Breast epithelium (tissue), 4 donors: ENCODE results near the gene BICD1. TPM values are rescaled to one million over a fixed set of nuclear protein-coding genes. Genes with fewer than 3 reads are reported as not detected.

ENCODE experiments used
- DNase-seq, 2 donors: peaks; one replicate each; pipeline ENCODE4 v3.0.0-alpha.2; 2019; ENCODE audit warnings: low spot score in 2 of 2
- H3K27ac ChIP-seq, 2 donors: fragments of 200-600 bp; sonication (generic) in 1 of 2; one replicate each; pipeline ENCODE4 v1.5.1; 2016 to 2019; ENCODE audit warnings: mild to moderate bottlenecking in 1 of 2
- H3K27me3 ChIP-seq, 2 donors: fragments of 200-600 bp; sonication (generic) in 1 of 2; one replicate each; pipeline versions ENCODE4 v1.5.1 to v1.6.0; 2017 to 2019; ENCODE audit warnings: control low read depth in 1 of 2, mild to moderate bottlenecking in 1 of 2
- H3K36me3 ChIP-seq: fragments of 200-600 bp; one replicate; pipeline ENCODE4 v1.5.1; 2019
- H3K4me1 ChIP-seq, 2 donors: fragments of 200-600 bp; sonication (generic); one replicate each; pipeline ENCODE4 v1.5.1; 2016 to 2019; ENCODE audit warnings: control low read depth in 1 of 2
- H3K4me3 ChIP-seq, 3 donors: fragments of 200-600 bp; sonication (generic); 1 replicate in 2 of 3; 2 replicates in 1 of 3; pipeline ENCODE4 v1.5.1; 2016 to 2019; ENCODE audit warnings: mild to moderate bottlenecking in 3 of 3, moderate library complexity in 2 of 3
- H3K9me3 ChIP-seq, 2 donors: fragments of 200-600 bp; sonication (generic) in 1 of 2; one replicate each; pipeline ENCODE4 v1.5.1; 2016 to 2019; ENCODE audit warnings: control low read depth in 1 of 2
- POLR2A ChIP-seq: fragments of 450-650 bp; IDR thresholded peaks from one replicate; pipeline ENCODE4 v1.6.1; 2016; ENCODE audit warnings: antibody characterized with exemption, mild to moderate bottlenecking, moderate library complexity
- POLR2AphosphoS5 ChIP-seq, 3 donors: sonication (generic); formaldehyde crosslinking; IDR thresholded peaks; one replicate each; pipeline ENCODE4 v1.6.1; 2017; ENCODE audit warnings: antibody characterized with exemption in 3 of 3
- intact Hi-C: fragments of 100-400 bp; cut with DNase I; formaldehyde crosslinking; loops from one replicate; pipeline ENCODE4 v1.15.1; 2023; ENCODE audit warnings: low total_unique reads
- total RNA-seq, 3 donors: library from RNA; depleted of rRNA; stranded (reverse); fragments of >200 nt; gene quantifications; one replicate each; pipeline ENCODE4 v1.1.0, GENCODE V29; 2016
- TF ChIP-seq, protein P1 (sequence below), 3 donors: fragments of 450-650 bp; IDR thresholded peaks; one replicate each; pipeline ENCODE4 v1.5.1; 2016 to 2017; ENCODE audit warnings: antibody characterized with exemption in 3 of 3, mild to moderate bottlenecking in 3 of 3, moderate library complexity in 3 of 3

The BICD1 gene
- total RNA-seq, 3 donors from 2014 or later, result 7.2 to 31.5 (median 18.4) TPM

- Histone ChIP-seq H3K36me3 (no peaks in the 10 kb centered on the region), H3K4me1 (no peaks in the 10 kb centered on the region), H3K27ac (no peak overlapping the region), H3K4me3 (no peak overlapping the region), H3K27me3 (no peaks in the 10 kb centered on the region), H3K9me3 (no peaks in the 10 kb centered on the region)
- intact Hi-C loops, result no loop called here
- DNase-seq, result no peak
- TF ChIP-seq, protein P1, sequence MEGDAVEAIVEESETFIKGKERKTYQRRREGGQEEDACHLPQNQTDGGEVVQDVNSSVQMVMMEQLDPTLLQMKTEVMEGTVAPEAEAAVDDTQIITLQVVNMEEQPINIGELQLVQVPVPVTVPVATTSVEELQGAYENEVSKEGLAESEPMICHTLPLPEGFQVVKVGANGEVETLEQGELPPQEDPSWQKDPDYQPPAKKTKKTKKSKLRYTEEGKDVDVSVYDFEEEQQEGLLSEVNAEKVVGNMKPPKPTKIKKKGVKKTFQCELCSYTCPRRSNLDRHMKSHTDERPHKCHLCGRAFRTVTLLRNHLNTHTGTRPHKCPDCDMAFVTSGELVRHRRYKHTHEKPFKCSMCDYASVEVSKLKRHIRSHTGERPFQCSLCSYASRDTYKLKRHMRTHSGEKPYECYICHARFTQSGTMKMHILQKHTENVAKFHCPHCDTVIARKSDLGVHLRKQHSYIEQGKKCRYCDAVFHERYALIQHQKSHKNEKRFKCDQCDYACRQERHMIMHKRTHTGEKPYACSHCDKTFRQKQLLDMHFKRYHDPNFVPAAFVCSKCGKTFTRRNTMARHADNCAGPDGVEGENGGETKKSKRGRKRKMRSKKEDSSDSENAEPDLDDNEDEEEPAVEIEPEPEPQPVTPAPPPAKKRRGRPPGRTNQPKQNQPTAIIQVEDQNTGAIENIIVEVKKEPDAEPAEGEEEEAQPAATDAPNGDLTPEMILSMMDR (IDR thresholded peaks at IDR 0.05), result no peak
Observed at GRCh38 chr12:32069731-32070130, 36.9 kb upstream of the BICD1 start.

GRCh38 chr12:32070370-32070769 is 36.3 kb upstream of the BICD1 start:
- TF ChIP-seq, protein P1 (IDR thresholded peaks at IDR 0.05), result no peak
- TF ChIP-seq POLR2AphosphoS5 (IDR thresholded peaks at IDR 0.05), result no peak
- TF ChIP-seq POLR2A, result no peak
- H3K4me1 ChIP-seq, result no peaks in the 10 kb centered on the region
- no peak overlapping the region for H3K4me3 ChIP-seq
- intact Hi-C loops, result no loop called here
- no peak overlapping the region for H3K27ac ChIP-seq
- no peaks in the 10 kb centered on the region for H3K36me3 ChIP-seq
- no peaks in the 10 kb centered on the region for H3K27me3 ChIP-seq
- DNase-seq, result no peak
- H3K9me3 ChIP-seq, result no peaks in the 10 kb centered on the region

- H3K27ac ChIP-seq, result no peak overlapping the region
- no peaks in the 10 kb centered on the region for H3K36me3 ChIP-seq
- no peak for TF ChIP-seq POLR2A
- TF ChIP-seq, protein P1 (IDR thresholded peaks at IDR 0.05), result no peak
- no peak for TF ChIP-seq POLR2AphosphoS5 (IDR thresholded peaks at IDR 0.05)
- intact Hi-C loops, result no loop called here
- H3K9me3 ChIP-seq, result no peaks in the 10 kb centered on the region
- H3K27me3 ChIP-seq, result no peaks in the 10 kb centered on the region
- H3K4me1 ChIP-seq, result no peaks in the 10 kb centered on the region
- no peak overlapping the region for H3K4me3 ChIP-seq
- no peak for DNase-seq
Observed at GRCh38 chr12:32072102-32072501, 34.5 kb upstream of the BICD1 start.

- TF ChIP-seq, protein P1 (IDR thresholded peaks at IDR 0.05), result no peak
- TF ChIP-seq POLR2A, result no peak
- no peak for TF ChIP-seq POLR2AphosphoS5 (IDR thresholded peaks at IDR 0.05)
- no peaks in the 10 kb centered on the region for H3K4me1 ChIP-seq
- H3K4me3 ChIP-seq, result no peak overlapping the region
- H3K27me3 ChIP-seq, result no peaks in the 10 kb centered on the region
- no peaks in the 10 kb centered on the region for H3K36me3 ChIP-seq
- no peaks in the 10 kb centered on the region for H3K9me3 ChIP-seq
- intact Hi-C loops, result no loop called here
- no peak overlapping the region for H3K27ac ChIP-seq
- DNase-seq, result no peak
Observed at GRCh38 chr12:32074432-32074831, 32.2 kb upstream of the BICD1 start.

DNA sequence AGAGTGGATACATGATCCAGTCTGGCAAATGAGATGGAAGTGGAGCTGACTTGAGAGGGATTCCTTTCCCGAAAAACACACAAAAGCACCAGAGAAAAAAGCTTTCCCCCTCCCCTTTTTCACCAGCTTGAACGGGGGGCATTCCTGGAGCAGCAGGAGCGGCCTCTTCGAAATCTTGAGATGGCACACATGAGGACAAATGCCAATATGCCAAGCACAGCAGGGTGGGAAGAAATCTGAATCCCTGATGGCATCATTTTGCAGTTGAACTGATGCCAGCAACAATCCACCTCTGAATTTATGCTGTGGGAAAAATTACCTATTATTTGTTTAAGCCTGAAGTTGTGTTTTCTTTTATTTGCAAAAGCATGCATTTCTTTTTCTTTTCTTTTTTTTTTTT is 29.7 kb upstream of the BICD1 start:
- no peaks in the 10 kb centered on the region for H3K9me3 ChIP-seq
- intact Hi-C loops, result no loop called here
- no peak for DNase-seq
- H3K27ac ChIP-seq, result no peak overlapping the region
- H3K27me3 ChIP-seq, result no peaks in the 10 kb centered on the region
- no peak overlapping the region for H3K4me3 ChIP-seq
- no peaks in the 10 kb centered on the region for H3K36me3 ChIP-seq
- TF ChIP-seq POLR2AphosphoS5 (IDR thresholded peaks at IDR 0.05) (no peak), POLR2A (no peak)
- TF ChIP-seq, protein P1 (IDR thresholded peaks at IDR 0.05), result no peak
- H3K4me1 ChIP-seq, result no peaks in the 10 kb centered on the region
